NCI-H2029 (cell line): ENCODE data around the gene MAGEF1.
"Not testable (repeated sequence)": the region's sequence is repeated elsewhere in the genome, so short reads cannot be mapped to it uniquely, and the experiment has no call there.

Experiments used
- DNase-seq: peaks from one replicate; lab custom pipeline; 2025; lab: John Stamatoyannopoulos, UW

Gene MAGEF1

GRCh38 chr3:184742676-184743135, 30.8 kb upstream of the MAGEF1 start:
- DNase-seq: no peak

- no peak for DNase-seq
Observed at GRCh38 chr3:184741798-184742675, 30.2 kb upstream of the MAGEF1 start.

- no peak for DNase-seq
Observed at GRCh38 chr3:184741259-184741556, 29.3 kb upstream of the MAGEF1 start.

GRCh38 chr3:184740509-184741258, 28.8 kb upstream of the MAGEF1 start:
- DNase-seq: no peak

GRCh38 chr3:184739594-184740505, 28.0 kb upstream of the MAGEF1 start:
- no peak for DNase-seq

GRCh38 chr3:184738982-184739381, 27.1 kb upstream of the MAGEF1 start:
- DNase-seq: no peak

- DNase-seq: no peak
Observed at GRCh38 chr3:184738506-184738890, 26.6 kb upstream of the MAGEF1 start.

- no peak for DNase-seq
Observed at GRCh38 chr3:184737641-184738505, 26.0 kb upstream of the MAGEF1 start.

- no peak for DNase-seq
Observed at GRCh38 chr3:184737063-184737462, 25.2 kb upstream of the MAGEF1 start.

- no peak for DNase-seq
Observed at GRCh38 chr3:184734903-184735701, 23.2 kb upstream of the MAGEF1 start.

- no peak for DNase-seq
Observed at GRCh38 chr3:184733971-184734608, 22.2 kb upstream of the MAGEF1 start.

GRCh38 chr3:184733181-184733580, 21.3 kb upstream of the MAGEF1 start:
- DNase-seq: no peak

- DNase-seq: no peak
Observed at GRCh38 chr3:184731786-184732537, 20.1 kb upstream of the MAGEF1 start.

- DNase-seq: no peak
Observed at GRCh38 chr3:184730924-184731323, 19.1 kb upstream of the MAGEF1 start.

- not testable (repeated sequence) for DNase-seq
Observed at GRCh38 chr3:184729154-184729553, 17.3 kb upstream of the MAGEF1 start.

GRCh38 chr3:184728010-184728527, 16.2 kb upstream of the MAGEF1 start:
- no peak for DNase-seq

- DNase-seq: peak; percentile 21
Observed at GRCh38 chr3:184727357-184728009, 15.6 kb upstream of the MAGEF1 start.

- no peak for DNase-seq
Observed at GRCh38 chr3:184726497-184726896, 14.6 kb upstream of the MAGEF1 start.
